Astrocyte of the cerebellum (primary cell): ENCODE results near the gene MCIDAS.

Experiments used
- DNase-seq: peaks from one replicate; pipeline ENCODE4 v3.0.0-alpha.2; 2011; ENCODE audit warnings: low read depth
- H3K4me3 ChIP-seq: 2 replicates; pipeline ENCODE4 v1.5.1; 2011; ENCODE audit warnings: mild to moderate bottlenecking, low read depth, low read length, moderate library complexity
- CTCF ChIP-seq: IDR thresholded peaks from 2 replicates; pipeline ENCODE4 v1.5.1; 2012; ENCODE audit warnings: low read length, low read depth, moderate library complexity, mild to moderate bottlenecking; ENCODE audit errors: missing control alignments
- in situ Hi-C: cut with HindIII; loops from 2 replicates; pipeline ENCODE4 v1.10.0; 2017; ENCODE audit warnings: low sequenced_read_pairs

Gene MCIDAS

DNA sequence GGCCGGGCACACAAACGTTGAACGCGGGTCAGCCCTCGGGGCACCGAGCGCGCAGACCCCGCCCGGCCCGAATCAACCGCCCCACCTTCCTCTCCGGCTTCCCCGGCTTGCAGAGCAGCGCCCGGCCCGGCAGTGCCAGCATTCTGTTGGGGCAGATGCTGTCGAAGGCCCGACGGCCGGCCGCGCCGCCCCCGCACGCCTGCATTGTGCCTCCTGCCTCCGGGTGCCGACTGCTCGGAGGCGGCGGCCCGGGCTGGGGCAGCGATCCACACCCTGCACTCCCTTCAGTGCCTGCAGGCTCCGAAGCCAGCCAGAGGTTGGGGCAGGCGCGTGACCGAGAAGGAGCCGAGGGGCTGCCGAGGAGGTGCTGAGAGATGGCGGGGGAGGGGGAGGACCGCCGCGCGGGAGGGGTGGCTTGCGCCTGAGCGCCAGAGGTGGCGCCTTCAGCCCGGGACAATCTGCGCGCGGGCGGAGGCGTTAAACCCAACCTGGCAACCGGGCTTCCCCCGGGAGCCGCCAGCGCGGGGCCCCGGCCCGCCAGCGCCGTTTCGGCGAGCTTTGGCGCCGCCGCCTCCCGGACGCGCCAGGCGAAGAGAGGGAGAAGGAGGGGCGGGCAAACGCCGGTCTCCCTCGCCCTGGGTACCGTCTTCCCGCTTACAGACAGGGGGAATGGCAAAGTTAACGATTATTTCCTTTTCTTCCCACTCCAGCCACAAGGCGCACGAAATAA, at the start of gene MCIDAS:
Gene MCIDAS (minus strand): TSS at position 382 of the 730 bp plus-strand sequence. CDS start 177 bp downstream, at position 205.
- in situ Hi-C loops, result no loop called here
- peak within 1 kb of the TSS; percentile 34 for H3K4me3 ChIP-seq
- no peak for DNase-seq
- no peak for TF ChIP-seq CTCF

DNA sequence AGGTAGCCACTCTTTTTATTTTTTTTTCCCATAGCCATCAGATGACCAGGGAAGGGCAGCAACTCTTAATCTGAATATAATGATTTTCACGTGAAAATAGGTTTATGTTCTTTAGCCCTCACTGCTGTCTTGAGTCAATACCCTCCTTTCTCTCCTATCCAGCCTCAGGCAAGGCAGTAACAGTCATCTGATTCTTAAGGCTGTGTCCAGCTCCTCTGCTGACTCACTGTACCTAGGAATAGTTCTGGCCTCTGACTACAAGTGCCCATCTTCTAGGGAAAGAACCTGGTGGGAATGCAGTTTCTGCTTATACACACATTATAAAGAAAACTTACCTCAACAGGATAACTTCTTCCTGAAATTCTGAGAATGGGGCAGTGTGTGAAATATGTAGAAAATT, 49.7 kb upstream of the MCIDAS start:
- TF ChIP-seq CTCF, result no peak
- in situ Hi-C loops, result no loop called here
- DNase-seq, result no peak
- no peak overlapping the region for H3K4me3 ChIP-seq

DNA sequence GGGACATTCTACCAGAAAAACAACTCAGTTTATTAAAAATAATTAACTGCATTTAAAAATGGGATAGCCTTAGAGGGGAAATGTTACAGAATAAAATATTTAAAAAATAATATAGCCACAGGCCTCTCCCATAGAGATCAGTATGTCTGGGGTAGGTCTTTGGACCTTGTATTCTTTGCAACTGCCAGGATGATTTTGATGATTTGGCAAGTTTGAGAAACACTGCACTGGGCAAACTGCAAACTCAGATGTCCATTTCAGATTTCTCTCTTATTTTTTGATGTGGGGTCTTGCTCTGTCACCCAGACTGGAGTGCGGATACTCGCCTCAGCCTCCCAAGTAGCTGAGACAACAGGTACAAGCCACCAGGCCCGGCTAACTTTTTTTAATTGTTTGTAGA, 31.2 kb upstream of the MCIDAS start:
- DNase-seq, result no peak
- H3K4me3 ChIP-seq, result no peak overlapping the region
- TF ChIP-seq CTCF, result no peak
- in situ Hi-C loops, result no loop called here

GRCh38 chr5:55254802-55255201, 27.7 kb upstream of the MCIDAS start:
- in situ Hi-C loops, result no loop called here
- DNase-seq, result no peak
- H3K4me3 ChIP-seq, result no peak overlapping the region
- no peak for TF ChIP-seq CTCF

DNA sequence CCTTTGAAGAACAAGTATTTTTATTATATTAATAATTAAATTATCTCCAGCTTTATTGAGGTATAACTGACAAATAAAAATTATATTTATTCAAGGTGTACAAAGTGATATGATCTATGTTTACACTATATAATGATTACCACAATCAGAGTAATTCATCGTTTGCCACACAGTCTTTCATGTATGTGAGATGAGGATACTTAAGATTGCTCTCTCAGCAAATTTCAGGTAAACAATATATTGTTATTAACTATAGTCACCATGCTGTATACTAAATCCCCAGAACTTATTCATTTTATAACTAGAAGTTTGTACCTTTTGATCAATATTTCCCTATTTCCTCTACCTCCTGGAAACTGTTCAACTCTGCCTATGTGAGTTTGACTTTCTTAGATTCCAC, 22.9 kb upstream of the MCIDAS start:
- in situ Hi-C loops, result no loop called here
- no peak for DNase-seq
- no peak for TF ChIP-seq CTCF

DNA sequence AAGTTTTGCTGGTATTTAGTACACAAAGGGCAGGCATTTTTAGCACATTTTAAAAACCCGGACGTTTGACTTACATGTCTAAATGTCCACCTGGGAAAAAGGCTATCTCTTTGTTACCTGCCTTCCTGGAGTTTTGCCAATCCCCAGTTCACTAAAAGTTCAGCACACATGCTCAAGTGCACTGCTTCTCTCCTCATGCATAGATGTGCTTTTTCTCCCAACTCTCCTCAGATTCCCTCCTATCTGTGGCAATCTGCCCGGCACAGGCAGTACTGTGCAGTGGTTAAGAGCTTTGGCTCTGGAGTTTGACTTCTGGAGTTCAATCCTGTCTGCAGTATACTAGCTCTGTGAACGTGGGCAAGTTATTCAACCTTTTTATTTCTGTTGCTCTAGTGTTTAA, 14.6 kb upstream of the MCIDAS start:
- DNase-seq, result no peak
- in situ Hi-C loops, result no loop called here
- no peak overlapping the region for H3K4me3 ChIP-seq
- no peak for TF ChIP-seq CTCF

More for the DNA sequence above, 22.9 kb upstream of the MCIDAS start:
- no peak overlapping the region for H3K4me3 ChIP-seq
